ENCODE data around the gene TRAF7. TPM values are rescaled to one million over a fixed set of nuclear protein-coding genes. Genes with fewer than 3 reads are reported as not detected.

Gene TRAF7
- total and polyA plus RNA-seq, 2 of the 13 experiments (the other 11 are each of a cell fraction or from before 2014, with no cell fraction given) = 47.9 to 65.6 TPM

- TF ChIP-seq YEATS4 (CRISPR knock-in tag; IDR thresholded peaks at IDR 0.05; ENCODE audit: borderline replicate concordance) (peak; percentile 23; the same call in 1 of the 2 replicates), POLR2AphosphoS5 (IDR thresholded peaks at IDR 0.05; ENCODE audit: low read depth, low read length) (no peak), RAD51 (IDR thresholded peaks at IDR 0.05; ENCODE audit: borderline replicate concordance) (no peak), ZSCAN12 (CRISPR knock-in tag; IDR thresholded peaks at IDR 0.05) (no peak), POLR2G (IDR thresholded peaks at IDR 0.05; ENCODE audit: low read depth, low read length) (no peak), STAT5B (CRISPR knock-in tag; IDR thresholded peaks at IDR 0.05) (no peak), ZXDC (CRISPR knock-in tag; IDR thresholded peaks at IDR 0.05) (no peak), ZNF18 (CRISPR knock-in tag; IDR thresholded peaks at IDR 0.05; ENCODE audit: insufficient replicate concordance) (no peak), JDP2 (CRISPR knock-in tag; IDR thresholded peaks at IDR 0.05; ENCODE audit: borderline replicate concordance) (no peak), ZNF713 (CRISPR knock-in tag; IDR thresholded peaks at IDR 0.05) (no peak), YY1 (IDR thresholded peaks at IDR 0.05; ENCODE audit: insufficient read depth, insufficient replicate concordance, low read depth, low read length) (no peak), ZNF710 (CRISPR knock-in tag; IDR thresholded peaks at IDR 0.05; ENCODE audit: borderline replicate concordance) (no peak), E2F5 (CRISPR knock-in tag; conservative IDR thresholded peaks at IDR 0.05) (no peak), TOE1 (CRISPR knock-in tag; IDR thresholded peaks at IDR 0.05) (no peak), HOXA5 (CRISPR knock-in tag; IDR thresholded peaks at IDR 0.05) (no peak), ZNF496 (CRISPR knock-in tag; IDR thresholded peaks at IDR 0.05; ENCODE audit: insufficient replicate concordance) (no peak), ARNT2 (CRISPR knock-in tag; IDR thresholded peaks at IDR 0.05; ENCODE audit: low read depth) (no peak), NFIB (CRISPR knock-in tag; IDR thresholded peaks at IDR 0.05; ENCODE audit: borderline replicate concordance) (no peak), ATRX (CRISPR knock-in tag; IDR thresholded peaks at IDR 0.05; ENCODE audit: borderline replicate concordance) (no peak), ZFP62 (CRISPR knock-in tag; IDR thresholded peaks at IDR 0.05) (no peak), PTBP1 (IDR thresholded peaks at IDR 0.05; ENCODE audit: low read depth, low read length, poor library complexity, severe bottlenecking) (no peak), WIZ (CRISPR knock-in tag; IDR thresholded peaks at IDR 0.05) (no peak), ATAD3A (CRISPR knock-in tag; IDR thresholded peaks at IDR 0.05) (no peak), GATAD2A (CRISPR knock-in tag; IDR thresholded peaks at IDR 0.05) (no peak), ZNF160 (CRISPR knock-in tag; IDR thresholded peaks at IDR 0.05) (no peak)
Measured at GRCh38 chr16:2189252-2189893, 33.8 kb downstream of the TRAF7 start (continued).
